Breast epithelium (tissue), 3 donors: ENCODE results near the gene TRAF5.

ENCODE experiments used
- CTCF ChIP-seq, 3 donors: fragments of 450-650 bp; IDR thresholded peaks; one replicate each; pipeline ENCODE4 v1.5.1; 2016 to 2017; ENCODE audit warnings: antibody characterized with exemption in 3 of 3, mild to moderate bottlenecking in 3 of 3, moderate library complexity in 3 of 3
- POLR2A ChIP-seq: fragments of 450-650 bp; IDR thresholded peaks from one replicate; pipeline ENCODE4 v1.6.1; 2016; ENCODE audit warnings: antibody characterized with exemption, mild to moderate bottlenecking, moderate library complexity
- POLR2AphosphoS5 ChIP-seq, 3 donors: sonication (generic); formaldehyde crosslinking; IDR thresholded peaks; one replicate each; pipeline ENCODE4 v1.6.1; 2017; ENCODE audit warnings: antibody characterized with exemption in 3 of 3

- TF ChIP-seq CTCF (IDR thresholded peaks at IDR 0.05) (no peak), POLR2AphosphoS5 (IDR thresholded peaks at IDR 0.05) (no peak), POLR2A (no peak)
These were observed 34.2 kb upstream of the TRAF5 start for GRCh38 chr1:211292411-211292810.
